EH (cell line): ENCODE data around the gene PRH1.
A peak's percentile ranks its signal among the peaks of the same experiment; 100 is the strongest.

ENCODE experiments used
- DNase-seq: peaks from one replicate; pipeline ENCODE4 v3.0.0-alpha.2; 2015; ENCODE audit warnings: low read depth

Gene PRH1

GRCh38 chr12:10884086-10884725 lies at the start of gene PRH1:
Gene PRH1, minus strand, starts transcription at chr12:10884255. Its CDS starts 38 bp downstream, at chr12:10884217.
- no peak for DNase-seq

- no peak for DNase-seq
Measured at GRCh38 chr12:10928746-10929286, 44.8 kb upstream of the PRH1 start, which contains the start of gene PRH2. Gene PRH2, plus strand, starts transcription at chr12:10929236. Its CDS starts 38 bp downstream, at chr12:10929274.

GRCh38 chr12:10926269-10926668 lies 42.2 kb upstream of the PRH1 start:
- no peak for DNase-seq

GRCh38 chr12:10919809-10920208 lies 35.8 kb upstream of the PRH1 start:
- no peak for DNase-seq

- DNase-seq: no peak
Measured at GRCh38 chr12:10910380-10910779, 26.3 kb upstream of the PRH1 start.

- DNase-seq: no peak
Measured at GRCh38 chr12:10909462-10909861, 25.4 kb upstream of the PRH1 start, which contains the start of gene TAS2R13. Gene TAS2R13, minus strand, starts transcription at chr12:10909562. Its CDS starts 264 bp downstream, at chr12:10909298.

GRCh38 chr12:10904686-10905085 lies 20.6 kb upstream of the PRH1 start:
- DNase-seq: no peak

- no peak for DNase-seq
Measured at GRCh38 chr12:10901427-10901826, 17.4 kb upstream of the PRH1 start.

- DNase-seq: no peak
Measured at GRCh38 chr12:10900972-10901371, 16.9 kb upstream of the PRH1 start.

GRCh38 chr12:10900530-10900929 lies 16.5 kb upstream of the PRH1 start:
- DNase-seq: no peak

GRCh38 chr12:10896854-10897253 lies 12.8 kb upstream of the PRH1 start:
- DNase-seq: no peak

- DNase-seq: no peak
Measured at GRCh38 chr12:10891937-10892336, 7.9 kb upstream of the PRH1 start.

- no peak for DNase-seq
Measured at GRCh38 chr12:10889226-10889625, 5.2 kb upstream of the PRH1 start.

- DNase-seq: peak; percentile 33
Measured at GRCh38 chr12:10873378-10873777, 10.7 kb downstream of the PRH1 start.

GRCh38 chr12:10867381-10867780 lies 16.7 kb downstream of the PRH1 start:
- DNase-seq: no peak

GRCh38 chr12:10863512-10864218 lies 20.4 kb downstream of the PRH1 start:
- DNase-seq: peak; percentile 12

GRCh38 chr12:10861366-10861765 lies 22.7 kb downstream of the PRH1 start:
- peak; percentile 32 for DNase-seq

- no peak for DNase-seq
Measured at GRCh38 chr12:10855807-10856206, 28.2 kb downstream of the PRH1 start.

- no peak for DNase-seq
Measured at GRCh38 chr12:10853776-10854175, 30.3 kb downstream of the PRH1 start.

- no peak for DNase-seq
Measured at GRCh38 chr12:10851243-10851858, 32.7 kb downstream of the PRH1 start.

GRCh38 chr12:10849425-10849878 lies 34.6 kb downstream of the PRH1 start, which contains the start of gene PRR4:
Gene PRR4, minus strand, starts transcription at chr12:10849475. Its CDS starts 38 bp downstream, at chr12:10849437.
- DNase-seq: no peak

GRCh38 chr12:10847744-10848143 lies 36.3 kb downstream of the PRH1 start:
- no peak for DNase-seq

GRCh38 chr12:10842862-10843261 lies 41.2 kb downstream of the PRH1 start:
- DNase-seq: no peak
